Stimulated activated naive CD8-positive, alpha-beta T cell treated with anti-CD3 and anti-CD28 coated beads, Interleukin-15, Interleukin-2, amounts not matched to agents 100 U/mL and 50 U/mL, for 24 hours (primary cell): ENCODE data around the gene CCDC92B.
"Not testable (repeated sequence)": the region's sequence is repeated elsewhere in the genome, so short reads cannot be mapped to it uniquely, and the experiment has no call there.

Experiments
- ATAC-seq: fragments of 150-1000 bp; cut with Tn5 transposase; one replicate; pipeline ENCODE4 v1.10.0; 2021
- DNase-seq: peaks from one replicate; pipeline ENCODE4 v3.0.0; 2021

The CCDC92B gene

DNA sequence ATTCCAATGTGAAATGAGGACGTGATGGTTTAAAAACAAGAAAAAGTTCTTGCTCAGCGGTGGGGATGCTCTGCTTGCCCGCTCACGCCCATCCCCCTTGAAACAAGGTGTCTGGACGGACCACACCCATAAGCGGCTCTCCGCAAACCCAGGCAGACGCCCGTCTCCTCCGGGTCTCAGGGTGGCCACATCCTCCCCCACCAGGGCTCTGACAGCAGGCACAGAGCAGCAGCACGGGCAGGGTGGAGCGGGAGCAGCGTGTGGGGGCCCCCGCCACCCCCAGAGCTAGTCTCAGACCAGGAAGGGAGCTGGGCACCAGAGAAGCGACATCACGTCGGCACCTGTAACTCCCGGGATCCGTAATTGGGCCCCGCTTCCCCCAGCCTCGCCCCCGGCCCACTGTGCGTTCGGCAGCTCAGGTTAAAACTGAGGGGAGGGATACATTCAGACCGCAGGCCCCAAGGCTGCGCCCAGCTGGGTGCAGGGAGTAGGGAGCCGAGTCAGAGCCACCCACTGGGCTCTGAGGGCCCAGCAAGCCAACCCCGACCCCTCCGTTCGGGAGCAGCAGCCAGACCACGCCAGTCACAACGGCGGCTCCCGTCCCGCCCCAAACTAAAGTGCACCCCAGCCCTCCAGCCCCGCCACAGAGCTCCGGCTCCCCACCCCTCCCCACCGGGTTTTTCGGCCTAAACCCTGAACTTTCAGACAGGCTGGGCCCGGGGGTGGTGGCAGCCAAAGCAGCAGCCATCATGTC, 59.9 kb downstream of the CCDC92B start:
- ATAC-seq (no peak), DNase-seq (no peak)

DNA sequence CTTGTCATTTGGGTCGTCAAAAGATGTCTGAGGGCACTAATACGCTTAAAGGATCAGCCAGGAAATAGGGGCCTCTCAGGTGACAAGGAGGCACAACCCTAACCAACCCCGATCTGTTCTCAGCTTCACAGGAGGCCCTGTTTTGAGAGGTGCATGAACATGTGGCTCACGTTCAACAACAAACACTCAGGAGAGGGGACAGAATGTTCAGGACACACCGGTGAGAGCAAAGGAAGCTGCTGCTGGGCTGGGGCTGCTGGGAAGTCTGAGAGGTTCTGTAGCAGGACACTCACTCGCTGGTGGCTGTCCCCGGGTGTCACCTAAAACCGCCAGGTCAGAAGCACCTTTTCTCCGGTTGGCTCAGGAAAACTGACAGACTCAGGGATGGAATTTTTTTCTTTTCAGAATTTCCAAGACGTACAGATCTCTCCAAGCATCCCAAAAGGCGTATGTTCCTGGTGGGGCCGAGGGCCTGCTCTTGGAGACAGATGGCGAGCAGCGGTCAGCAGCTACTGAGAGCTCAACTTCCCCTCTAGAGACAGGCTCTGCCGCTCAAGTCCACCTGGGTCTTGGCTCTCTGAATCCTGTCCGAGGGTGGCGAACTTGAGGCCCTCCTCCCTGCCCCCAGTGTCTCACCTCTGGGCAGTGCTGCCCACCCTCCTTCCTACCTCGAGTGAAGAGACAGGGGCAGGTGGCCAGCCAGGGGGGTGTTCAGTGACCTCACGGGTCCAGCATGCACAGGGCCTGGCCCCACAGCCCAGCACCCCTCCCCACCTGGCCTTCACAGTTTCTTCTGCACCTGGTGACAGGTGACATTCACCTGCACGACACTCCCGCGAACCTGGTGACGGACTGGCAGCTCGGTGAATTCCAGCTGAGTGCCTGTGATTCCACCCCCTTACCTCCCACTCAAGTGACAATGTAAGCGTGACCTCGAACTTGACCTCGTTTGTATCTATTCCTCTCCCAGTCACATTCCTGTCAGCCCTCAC, 60.8 kb downstream of the CCDC92B start:
- ATAC-seq, result no peak
- no peak for DNase-seq

DNA sequence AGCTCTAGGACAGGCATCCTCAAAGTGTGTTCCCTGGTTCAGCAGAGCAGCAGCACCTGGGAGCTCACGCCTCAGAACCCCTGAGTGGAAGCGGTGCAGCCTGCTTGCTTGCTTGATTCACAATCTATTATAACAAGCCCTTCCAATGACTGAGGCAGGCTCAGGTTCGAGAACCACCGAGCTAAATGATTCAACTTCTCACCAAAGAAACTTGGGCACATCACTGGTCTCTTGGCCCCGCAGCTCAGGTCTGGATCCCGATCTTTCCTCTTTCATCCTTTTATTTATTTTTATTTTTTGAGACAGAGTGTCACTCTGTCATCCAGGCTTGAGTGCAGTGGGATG, 62.4 kb downstream of the CCDC92B start:
- DNase-seq, result no peak
- ATAC-seq, result no peak

DNA sequence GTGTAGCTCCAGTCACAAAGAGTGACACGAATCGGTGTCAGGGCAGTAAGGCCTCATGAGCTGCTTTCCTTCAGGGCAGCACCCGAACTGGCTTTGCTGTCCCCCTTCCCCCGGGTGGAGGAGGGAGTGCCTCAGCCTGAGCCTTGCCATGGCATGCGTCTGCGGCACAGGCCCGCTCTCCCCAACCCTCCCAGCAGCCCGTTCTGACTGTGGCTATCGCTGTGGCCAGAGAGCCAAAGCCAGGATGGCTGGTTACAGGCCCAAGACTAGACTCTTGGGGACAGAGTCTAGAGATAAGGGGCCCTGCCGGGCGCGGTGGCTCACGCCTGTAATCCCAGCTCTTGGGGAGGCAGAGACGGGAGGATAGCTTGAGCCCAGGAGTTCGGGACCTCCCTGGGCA, 63.8 kb downstream of the CCDC92B start:
- no peak for DNase-seq

DNA sequence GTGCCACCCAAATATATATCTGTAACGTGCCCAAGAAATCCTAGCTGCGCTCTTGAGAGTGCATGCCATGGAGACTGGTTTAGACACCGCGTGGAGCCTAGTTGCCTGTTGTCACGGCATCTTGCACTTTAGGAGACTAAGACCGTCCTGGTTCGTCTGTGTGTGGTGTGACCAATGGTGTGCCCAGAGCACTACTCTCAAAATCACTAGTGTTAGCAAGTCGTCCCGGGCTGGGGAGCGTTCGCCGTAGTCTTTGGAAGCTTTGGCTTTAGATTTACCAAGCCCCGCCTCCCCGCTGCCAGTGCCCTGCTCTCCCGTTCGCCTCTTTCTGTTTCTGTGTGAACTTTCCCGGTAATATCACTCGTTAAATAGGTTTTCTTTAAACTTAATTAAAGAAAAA, 64.9 kb downstream of the CCDC92B start:
- ATAC-seq, result no peak
- DNase-seq, result no peak

More for the DNA sequence above, 63.8 kb downstream of the CCDC92B start:
- ATAC-seq, result no peak

DNA sequence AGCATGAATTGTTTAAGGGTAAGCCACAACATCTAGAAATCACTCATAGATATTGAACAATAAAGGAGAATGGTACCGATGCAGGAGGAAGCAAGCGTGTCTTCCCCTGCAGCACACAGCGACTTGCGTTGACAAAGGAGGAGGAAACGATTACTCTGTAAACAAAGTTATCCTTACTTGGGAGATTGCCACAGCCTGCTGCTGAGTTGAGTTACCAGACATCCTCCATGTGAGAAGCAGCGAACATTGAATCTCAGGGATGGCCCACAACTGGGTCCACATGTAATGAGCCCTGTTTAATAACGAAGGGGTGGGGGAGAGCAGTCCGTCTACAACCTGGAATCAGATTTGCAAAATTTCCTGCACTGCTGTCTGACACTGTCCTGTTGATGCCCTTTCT, 65.5 kb downstream of the CCDC92B start:
- no peak for ATAC-seq

DNA sequence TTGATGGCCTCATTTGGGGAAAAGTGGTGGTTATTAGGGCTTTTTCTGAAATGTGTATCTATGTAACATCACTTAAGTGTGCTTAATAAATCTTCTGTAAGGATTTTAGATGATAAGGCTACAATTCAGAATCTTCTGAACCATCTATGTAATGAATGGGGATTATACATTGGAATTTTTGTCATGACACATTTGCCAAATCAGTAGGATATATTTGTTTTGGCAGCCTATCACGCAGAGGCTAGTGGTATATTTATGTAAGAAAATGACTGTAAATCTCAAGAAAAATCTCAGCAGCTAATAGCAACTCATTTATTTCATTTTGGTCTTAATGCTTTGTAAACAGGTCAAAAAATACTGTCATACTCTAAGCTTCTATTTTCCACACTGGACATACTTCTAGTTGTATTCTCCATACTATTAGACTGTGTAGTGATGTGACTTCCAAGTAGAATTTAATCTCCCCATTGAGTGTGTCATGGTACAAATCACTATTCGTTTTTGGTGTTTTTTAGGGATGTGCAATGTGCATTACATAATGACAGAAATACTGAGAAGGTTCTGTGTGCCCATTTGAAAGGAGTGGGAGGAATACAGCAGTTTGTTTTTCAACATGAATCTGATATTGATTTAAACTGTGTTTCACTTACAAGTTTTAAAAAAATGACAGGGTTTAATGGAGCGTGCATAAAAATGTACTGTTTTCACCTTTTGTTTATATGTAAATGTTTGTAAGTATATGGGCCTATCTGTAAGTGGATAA, 67.1 kb downstream of the CCDC92B start:
- DNase-seq (no peak), ATAC-seq (no peak)

More for the DNA sequence above, 65.5 kb downstream of the CCDC92B start:
- DNase-seq, result no peak

DNA sequence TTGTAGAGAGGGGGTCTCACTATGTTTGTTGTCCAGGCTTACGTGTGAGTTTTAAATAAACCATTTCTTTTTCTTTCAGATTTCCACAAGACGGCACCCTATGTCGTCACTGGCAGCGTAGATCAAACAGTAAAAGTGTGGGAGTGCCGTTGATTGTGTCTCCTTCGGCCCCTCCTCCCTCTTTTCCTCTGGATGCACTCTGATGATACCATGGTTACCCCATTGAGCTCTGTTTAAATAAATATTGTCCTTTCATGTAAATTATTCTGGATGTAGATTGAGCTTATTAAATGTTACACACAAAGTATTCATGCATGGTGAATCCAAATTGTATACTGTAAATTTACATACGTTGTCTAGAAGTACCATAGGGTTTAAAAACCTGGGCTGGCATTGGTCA, 67.8 kb downstream of the CCDC92B start:
- ATAC-seq, result no peak

DNA sequence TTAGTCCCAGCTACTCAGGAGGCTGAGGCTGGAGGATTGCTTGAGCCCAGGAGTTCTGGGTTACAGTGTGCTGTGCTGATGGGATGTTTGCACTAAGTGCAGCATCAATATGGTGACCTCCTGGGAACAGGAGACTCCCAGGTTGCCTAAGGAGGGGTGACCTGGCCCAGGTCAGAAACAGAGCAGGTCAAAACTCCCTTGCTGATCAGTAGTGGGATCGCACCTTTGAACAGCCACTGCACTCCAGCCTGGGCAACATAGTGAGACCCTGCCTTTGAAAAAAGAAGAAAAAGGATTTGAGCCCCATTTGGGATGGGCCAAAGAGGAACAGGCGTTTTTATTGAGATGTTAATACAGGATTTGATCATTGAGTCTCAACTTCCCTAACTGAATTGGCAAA, 68.5 kb downstream of the CCDC92B start:
- DNase-seq, result no peak
- ATAC-seq, result no peak

More for the DNA sequence above, 67.8 kb downstream of the CCDC92B start:
- DNase-seq, result no peak

DNA sequence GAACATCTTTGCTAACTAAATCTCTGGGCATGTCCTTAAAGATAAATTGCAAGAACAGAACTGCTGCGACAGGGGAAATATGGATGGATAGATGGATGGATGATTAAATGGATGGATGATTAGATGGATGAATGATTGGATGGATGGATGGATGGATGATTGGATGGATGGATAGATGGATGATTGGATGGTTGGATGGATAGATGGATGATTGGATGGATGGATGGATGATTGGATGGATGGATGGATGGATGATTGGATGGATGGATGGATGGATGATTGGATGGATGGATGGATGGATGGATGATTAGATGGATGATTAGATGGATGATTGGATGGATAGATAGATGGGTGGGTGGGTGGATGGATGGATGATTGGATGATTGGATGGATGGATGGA, 70.2 kb downstream of the CCDC92B start:
- not testable (repeated sequence) for DNase-seq, ATAC-seq
